Esophagus mucosa (tissue), 1 donor: Measurements from ENCODE around the gene ANKRD63. TPM values are rescaled to one million over a fixed set of nuclear protein-coding genes. Genes with fewer than 3 reads are reported as not detected.

Source experiments
- ATAC-seq: fragments of 200-7000 bp; cut with Tn5 transposase; one replicate; pipeline ENCODE4 v1.9.1; 2020
- total RNA-seq: library from RNA; stranded (reverse); gene quantifications from one replicate; pipeline ENCODE4 v1.2.4, GENCODE V29; 2023
- donor health status: DM: yes; HTN: yes; CAD: no.

ANKRD63 gene
- total RNA-seq, 1 donor from 2014 or later: not detected

- no peak for ATAC-seq
Measured at GRCh38 chr15:40242213-40242599, 40.7 kb downstream of the ANKRD63 start.

- ATAC-seq: no peak
Measured at GRCh38 chr15:40241269-40242212, 41.3 kb downstream of the ANKRD63 start.

GRCh38 chr15:40240619-40241221 is 42.1 kb downstream of the ANKRD63 start:
- ATAC-seq: peak; percentile 2

GRCh38 chr15:40239693-40240618 is 42.9 kb downstream of the ANKRD63 start:
- peak; percentile 57 for ATAC-seq

- no peak for ATAC-seq
Measured at GRCh38 chr15:40239404-40239692, 43.5 kb downstream of the ANKRD63 start.

GRCh38 chr15:40238532-40239403 is 44.1 kb downstream of the ANKRD63 start, which contains the start of gene PAK6:
Gene PAK6, plus strand, starts transcription at chr15:40239063. Its CDS starts 25,723 bp downstream, at chr15:40264786.
- peak; percentile 80 for ATAC-seq

- ATAC-seq: no peak
Measured at GRCh38 chr15:40235201-40235885, 47.5 kb downstream of the ANKRD63 start.

- peak; percentile 31 for ATAC-seq
Measured at GRCh38 chr15:40234783-40235182, 48.1 kb downstream of the ANKRD63 start.

- peak; percentile 86 for ATAC-seq
Measured at GRCh38 chr15:40233727-40234577, 48.9 kb downstream of the ANKRD63 start.

GRCh38 chr15:40232625-40233070 is 50.2 kb downstream of the ANKRD63 start:
- ATAC-seq: peak; percentile 58

Other genes starting within 250 kb of the ANKRD63 start
- gene SRP14, start 243.9 kb downstream of the ANKRD63 start, total RNA-seq: 99.7 TPM
- 1.5 TPM for gene BMF, start 174.2 kb downstream of the ANKRD63 start, total RNA-seq
- gene BUB1B, start 122.0 kb downstream of the ANKRD63 start, total RNA-seq: 15.3 TPM
- 25.3 TPM for gene PAK6, start 44.0 kb downstream of the ANKRD63 start, total RNA-seq
- 4.2 TPM for gene PLCB2, start 24.9 kb upstream of the ANKRD63 start, total RNA-seq
- 7.1 TPM for gene INAFM2, start 40.6 kb upstream of the ANKRD63 start, total RNA-seq
- 21.3 TPM for gene CCDC9B, start 57.9 kb upstream of the ANKRD63 start, total RNA-seq
- not detected for gene PHGR1, start 68.0 kb upstream of the ANKRD63 start, total RNA-seq
- gene DISP2, start 75.2 kb upstream of the ANKRD63 start, total RNA-seq: 0.28 TPM
- 13.8 TPM for gene KNSTRN, start 99.7 kb upstream of the ANKRD63 start, total RNA-seq
- gene IVD, start 122.7 kb upstream of the ANKRD63 start, total RNA-seq: 14.7 TPM
- 7.0 TPM for gene BAHD1, start 157.9 kb upstream of the ANKRD63 start, total RNA-seq
- gene CHST14, start 187.9 kb upstream of the ANKRD63 start, total RNA-seq: 4.0 TPM